HepG2 (cell line): ENCODE results near the gene POLR3E. TPM values are rescaled to one million over a fixed set of nuclear protein-coding genes. Genes with fewer than 3 reads are reported as not detected.

Experiments
- ASH2L ChIP-seq: fragments of 300-600, 200-600 bp; sonication (generic); IDR thresholded peaks from 2 replicates; pipeline ENCODE4 v1.7.0; 2017; ENCODE audit warnings: low read depth, mild to moderate bottlenecking, moderate library complexity, mixed read lengths, low read length; ENCODE audit not compliant: insufficient read length
- ATF7 ChIP-seq, 2 experiments: fragments of 450-650 bp in 1 of 2; sonication (generic) in 1 of 2; formaldehyde crosslinking in 1 of 2; IDR thresholded peaks; 2 replicates each; pipeline versions ENCODE4 v1.4.0 to v1.6.1; 2016 to 2020; ENCODE audit warnings: antibody characterized with exemption in 1 of 2, mild to moderate bottlenecking in 1 of 2, missing genetic modification reagents in 1 of 2
- CAMTA2 ChIP-seq: sonication (generic); formaldehyde crosslinking; IDR thresholded peaks from 2 replicates; pipeline ENCODE4 v1.4.0; 2020; ENCODE audit warnings: mild to moderate bottlenecking, missing genetic modification reagents, borderline replicate concordance
- HDAC6 ChIP-seq: fragments of 200-600 bp; sonication (generic); IDR thresholded peaks from 2 replicates; pipeline ENCODE4 v1.7.0; 2017; ENCODE audit warnings: mild to moderate bottlenecking, antibody characterized with exemption, low read length, low read depth
- HOXD1 ChIP-seq: sonication (generic); formaldehyde crosslinking; IDR thresholded peaks from 2 replicates; pipeline ENCODE4 v1.5.0; 2020; ENCODE audit warnings: missing genetic modification reagents
- JUNB ChIP-seq: sonication (generic); formaldehyde crosslinking; IDR thresholded peaks from 2 replicates; pipeline ENCODE4 v1.8.0; 2022; ENCODE audit warnings: missing genetic modification reagents, mild to moderate bottlenecking, borderline replicate concordance
- JUND ChIP-seq: sonication (generic); formaldehyde crosslinking; IDR thresholded peaks from 2 replicates; pipeline ENCODE4 v1.8.0; 2022; ENCODE audit warnings: mild to moderate bottlenecking, missing genetic modification reagents
- NR3C1 ChIP-seq: sonication (generic); formaldehyde crosslinking; IDR thresholded peaks from 2 replicates; pipeline ENCODE4 v1.4.0; 2020; ENCODE audit warnings: missing genetic modification reagents
- SRSF1 ChIP-seq: fragments of 200-400 bp; formaldehyde crosslinking; optimal IDR thresholded peaks from 2 replicates; pipeline ENCODE3; 2017; ENCODE audit warnings: mild to moderate bottlenecking, low read depth, low read length, moderate library complexity
- ZNF274 ChIP-seq: sonication (generic); formaldehyde crosslinking; IDR thresholded peaks from 2 replicates; pipeline ENCODE4 v1.5.1; 2020; ENCODE audit warnings: mild to moderate bottlenecking, missing genetic modification reagents
- ZNF407 ChIP-seq: sonication (generic); formaldehyde crosslinking; IDR thresholded peaks from one replicate; pipeline ENCODE4 v1.5.1; 2020; ENCODE audit warnings: mild to moderate bottlenecking, missing genetic modification reagents; ENCODE audit errors: not compliant biosample characterization
- ZNF547 ChIP-seq: sonication (generic); formaldehyde crosslinking; IDR thresholded peaks from 2 replicates; pipeline ENCODE4 v1.5.1; 2020; ENCODE audit warnings: mild to moderate bottlenecking, missing genetic modification reagents
- polyA plus RNA-seq, 8 experiments: library from polyadenylated mRNA; depleted of rRNA in 3 of 8; stranded (reverse) in 7 of 8; unstranded in 1 of 8; fragments of >200 nt; fragmentation: Illumina TruSeq in 4 of 8; extraction: Trizol in 4 of 8; gene quantifications; 2 replicates each; pipeline versions ENCODE4 v1.2.1 to v1.2.3, GENCODE V29; 2011 to 2016; ENCODE audit warnings: low read depth in 4 of 8, missing spikeins in 1 of 8, mixed read lengths in 1 of 8; ENCODE audit not compliant: insufficient read depth in 1 of 8
- total RNA-seq, 5 experiments: library from RNA; depleted of rRNA; stranded (reverse); fragments of >200 nt; fragmentation: Illumina TruSeq; extraction: Trizol; gene quantifications; 2 replicates each; pipeline ENCODE4 v1.2.3, GENCODE V29; 2016; ENCODE audit warnings: low read depth in 1 of 5
- TF ChIP-seq, protein P1 (sequence below): sonication (generic); formaldehyde crosslinking; IDR thresholded peaks from 2 replicates; pipeline ENCODE4 v1.8.0; 2022; ENCODE audit warnings: mild to moderate bottlenecking, missing genetic modification reagents, moderate library complexity
- TF ChIP-seq, protein P2 (sequence below): sonication (generic); formaldehyde crosslinking; IDR thresholded peaks from 2 replicates; pipeline ENCODE4 v1.8.1; 2023; ENCODE audit warnings: mild to moderate bottlenecking, inconsistent platforms, moderate library complexity, missing genetic modification reagents, borderline replicate concordance
- TF ChIP-seq, protein P3 (sequence below): sonication (generic); formaldehyde crosslinking; IDR thresholded peaks from 2 replicates; pipeline ENCODE4 v1.4.0; 2020; ENCODE audit warnings: missing genetic modification reagents

The POLR3E gene
- total and polyA plus RNA-seq, 2 of the 13 experiments (the other 11 are each of a cell fraction or from before 2014, with no cell fraction given): 135 to 262 TPM

GRCh38 chr16:22374311-22375116 lies 77.3 kb downstream of the POLR3E start, which contains the start of gene CDR2 (continued):
- TF ChIP-seq HOXD1: peak; percentile 86; the same call in 1 of the 2 replicates
- no peak for TF ChIP-seq ATF7 (IDR thresholded peaks at IDR 0.05)
- peak; percentile 67; the same call in 1 of the 2 replicates for TF ChIP-seq ATF7 (CRISPR knock-in tag; IDR thresholded peaks at IDR 0.05)
- 0 out of 2 replicates have a peak, but pooled peaks have one; percentile 92 for TF ChIP-seq CAMTA2 (CRISPR knock-in tag)
- peak; percentile 36 for TF ChIP-seq ZNF407
- TF ChIP-seq ZNF547: peak; percentile 83
- TF ChIP-seq HDAC6: no peak
- TF ChIP-seq ASH2L: peak; percentile 46
- TF ChIP-seq, protein P1, sequence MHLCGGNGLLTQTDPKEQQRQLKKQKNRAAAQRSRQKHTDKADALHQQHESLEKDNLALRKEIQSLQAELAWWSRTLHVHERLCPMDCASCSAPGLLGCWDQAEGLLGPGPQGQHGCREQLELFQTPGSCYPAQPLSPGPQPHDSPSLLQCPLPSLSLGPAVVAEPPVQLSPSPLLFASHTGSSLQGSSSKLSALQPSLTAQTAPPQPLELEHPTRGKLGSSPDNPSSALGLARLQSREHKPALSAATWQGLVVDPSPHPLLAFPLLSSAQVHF (CRISPR knock-in tag): no peak
- TF ChIP-seq, protein P2, sequence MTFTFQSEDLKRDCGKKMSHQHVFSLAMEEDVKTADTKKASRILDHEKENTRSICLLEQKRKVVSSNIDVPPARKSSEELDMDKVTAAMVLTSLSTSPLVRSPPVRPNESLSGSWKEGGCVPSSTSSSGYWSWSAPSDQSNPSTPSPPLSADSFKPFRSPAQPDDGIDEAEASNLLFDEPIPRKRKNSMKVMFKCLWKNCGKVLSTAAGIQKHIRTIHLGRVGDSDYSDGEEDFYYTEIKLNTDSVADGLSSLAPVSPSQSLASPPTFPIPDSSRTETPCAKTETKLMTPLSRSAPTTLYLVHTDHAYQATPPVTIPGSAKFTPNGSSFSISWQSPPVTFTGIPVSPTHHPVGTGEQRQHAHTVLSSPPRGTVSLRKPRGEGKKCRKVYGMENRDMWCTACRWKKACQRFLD (CRISPR knock-in tag): 0 out of 2 replicates have a peak, but pooled peaks have one; percentile 41
- TF ChIP-seq, protein P3, sequence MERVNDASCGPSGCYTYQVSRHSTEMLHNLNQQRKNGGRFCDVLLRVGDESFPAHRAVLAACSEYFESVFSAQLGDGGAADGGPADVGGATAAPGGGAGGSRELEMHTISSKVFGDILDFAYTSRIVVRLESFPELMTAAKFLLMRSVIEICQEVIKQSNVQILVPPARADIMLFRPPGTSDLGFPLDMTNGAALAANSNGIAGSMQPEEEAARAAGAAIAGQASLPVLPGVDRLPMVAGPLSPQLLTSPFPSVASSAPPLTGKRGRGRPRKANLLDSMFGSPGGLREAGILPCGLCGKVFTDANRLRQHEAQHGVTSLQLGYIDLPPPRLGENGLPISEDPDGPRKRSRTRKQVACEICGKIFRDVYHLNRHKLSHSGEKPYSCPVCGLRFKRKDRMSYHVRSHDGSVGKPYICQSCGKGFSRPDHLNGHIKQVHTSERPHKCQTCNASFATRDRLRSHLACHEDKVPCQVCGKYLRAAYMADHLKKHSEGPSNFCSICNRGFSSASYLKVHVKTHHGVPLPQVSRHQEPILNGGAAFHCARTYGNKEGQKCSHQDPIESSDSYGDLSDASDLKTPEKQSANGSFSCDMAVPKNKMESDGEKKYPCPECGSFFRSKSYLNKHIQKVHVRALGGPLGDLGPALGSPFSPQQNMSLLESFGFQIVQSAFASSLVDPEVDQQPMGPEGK (CRISPR knock-in tag): peak; percentile 52; the same call in 1 of the 2 replicates
- TF ChIP-seq NR3C1 (CRISPR knock-in tag): no peak
- no peak for TF ChIP-seq JUND
- peak; percentile 84; the same call in 1 of the 2 replicates for TF ChIP-seq ZNF274 (CRISPR knock-in tag)
- TF ChIP-seq SRSF1: peak; percentile 92
- no peak for TF ChIP-seq JUNB
